HL-60 (cell line): Measurements from ENCODE around the gene DAPK1.

Experiments used
- GABPA ChIP-seq: IDR thresholded peaks from 2 replicates; pipeline ENCODE4 v1.6.1; 2012; ENCODE audit warnings: low read depth
- POLR2AphosphoS5 ChIP-seq: IDR thresholded peaks from 2 replicates; pipeline ENCODE4 v1.6.1; 2012; ENCODE audit warnings: low read depth
- SPI1 ChIP-seq: IDR thresholded peaks from 2 replicates; pipeline ENCODE4 v1.6.1; 2012; ENCODE audit warnings: low read depth, mild to moderate bottlenecking, borderline replicate concordance
- TF ChIP-seq, protein P1 (sequence below): IDR thresholded peaks from one replicate; pipeline ENCODE4 v1.5.1; 2011; ENCODE audit warnings: low read length, control low read depth, inconsistent platforms; ENCODE audit not compliant: insufficient read depth
- TF ChIP-seq, protein P2 (sequence below): IDR thresholded peaks from 2 replicates; pipeline ENCODE4 v1.6.1; 2012; ENCODE audit warnings: low read depth; ENCODE audit not compliant: insufficient replicate concordance

DNA sequence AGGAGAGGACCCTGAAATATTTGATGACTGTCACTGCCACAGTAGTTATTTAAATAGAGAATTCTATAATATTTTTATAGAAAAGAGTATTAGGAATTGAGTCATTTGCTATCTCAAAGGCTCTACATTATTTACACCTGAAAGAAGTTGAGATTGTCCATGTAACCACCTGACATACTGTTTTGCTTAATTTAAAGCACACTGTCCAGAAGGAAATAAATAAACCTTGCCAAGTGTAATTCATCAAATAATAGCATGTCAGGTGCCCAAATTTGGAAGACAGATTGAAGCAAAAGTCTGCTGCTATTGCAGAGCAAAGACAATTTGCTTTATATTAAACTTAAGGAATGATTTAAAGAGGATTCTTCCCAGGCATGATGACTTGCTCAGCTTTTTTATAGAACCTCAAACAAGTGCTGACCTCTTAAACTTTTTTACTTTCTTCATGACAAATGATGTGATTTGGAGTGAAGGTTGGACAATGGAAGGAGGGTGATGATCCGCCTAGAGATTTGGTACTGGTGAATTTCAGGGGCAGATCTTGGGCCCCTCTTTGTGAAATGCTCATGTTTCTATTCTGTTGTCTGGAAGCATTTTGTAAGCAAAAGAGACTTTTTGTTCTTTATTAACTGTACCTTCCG, 65.0 kb downstream of the DAPK1 start:
- TF ChIP-seq, protein P1, sequence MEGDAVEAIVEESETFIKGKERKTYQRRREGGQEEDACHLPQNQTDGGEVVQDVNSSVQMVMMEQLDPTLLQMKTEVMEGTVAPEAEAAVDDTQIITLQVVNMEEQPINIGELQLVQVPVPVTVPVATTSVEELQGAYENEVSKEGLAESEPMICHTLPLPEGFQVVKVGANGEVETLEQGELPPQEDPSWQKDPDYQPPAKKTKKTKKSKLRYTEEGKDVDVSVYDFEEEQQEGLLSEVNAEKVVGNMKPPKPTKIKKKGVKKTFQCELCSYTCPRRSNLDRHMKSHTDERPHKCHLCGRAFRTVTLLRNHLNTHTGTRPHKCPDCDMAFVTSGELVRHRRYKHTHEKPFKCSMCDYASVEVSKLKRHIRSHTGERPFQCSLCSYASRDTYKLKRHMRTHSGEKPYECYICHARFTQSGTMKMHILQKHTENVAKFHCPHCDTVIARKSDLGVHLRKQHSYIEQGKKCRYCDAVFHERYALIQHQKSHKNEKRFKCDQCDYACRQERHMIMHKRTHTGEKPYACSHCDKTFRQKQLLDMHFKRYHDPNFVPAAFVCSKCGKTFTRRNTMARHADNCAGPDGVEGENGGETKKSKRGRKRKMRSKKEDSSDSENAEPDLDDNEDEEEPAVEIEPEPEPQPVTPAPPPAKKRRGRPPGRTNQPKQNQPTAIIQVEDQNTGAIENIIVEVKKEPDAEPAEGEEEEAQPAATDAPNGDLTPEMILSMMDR: no peak
- TF ChIP-seq GABPA (no peak), POLR2AphosphoS5 (no peak), SPI1 (no peak)
- TF ChIP-seq, protein P2, sequence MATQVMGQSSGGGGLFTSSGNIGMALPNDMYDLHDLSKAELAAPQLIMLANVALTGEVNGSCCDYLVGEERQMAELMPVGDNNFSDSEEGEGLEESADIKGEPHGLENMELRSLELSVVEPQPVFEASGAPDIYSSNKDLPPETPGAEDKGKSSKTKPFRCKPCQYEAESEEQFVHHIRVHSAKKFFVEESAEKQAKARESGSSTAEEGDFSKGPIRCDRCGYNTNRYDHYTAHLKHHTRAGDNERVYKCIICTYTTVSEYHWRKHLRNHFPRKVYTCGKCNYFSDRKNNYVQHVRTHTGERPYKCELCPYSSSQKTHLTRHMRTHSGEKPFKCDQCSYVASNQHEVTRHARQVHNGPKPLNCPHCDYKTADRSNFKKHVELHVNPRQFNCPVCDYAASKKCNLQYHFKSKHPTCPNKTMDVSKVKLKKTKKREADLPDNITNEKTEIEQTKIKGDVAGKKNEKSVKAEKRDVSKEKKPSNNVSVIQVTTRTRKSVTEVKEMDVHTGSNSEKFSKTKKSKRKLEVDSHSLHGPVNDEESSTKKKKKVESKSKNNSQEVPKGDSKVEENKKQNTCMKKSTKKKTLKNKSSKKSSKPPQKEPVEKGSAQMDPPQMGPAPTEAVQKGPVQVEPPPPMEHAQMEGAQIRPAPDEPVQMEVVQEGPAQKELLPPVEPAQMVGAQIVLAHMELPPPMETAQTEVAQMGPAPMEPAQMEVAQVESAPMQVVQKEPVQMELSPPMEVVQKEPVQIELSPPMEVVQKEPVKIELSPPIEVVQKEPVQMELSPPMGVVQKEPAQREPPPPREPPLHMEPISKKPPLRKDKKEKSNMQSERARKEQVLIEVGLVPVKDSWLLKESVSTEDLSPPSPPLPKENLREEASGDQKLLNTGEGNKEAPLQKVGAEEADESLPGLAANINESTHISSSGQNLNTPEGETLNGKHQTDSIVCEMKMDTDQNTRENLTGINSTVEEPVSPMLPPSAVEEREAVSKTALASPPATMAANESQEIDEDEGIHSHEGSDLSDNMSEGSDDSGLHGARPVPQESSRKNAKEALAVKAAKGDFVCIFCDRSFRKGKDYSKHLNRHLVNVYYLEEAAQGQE: no peak
